ENCODE results near the gene FAM43B.

The FAM43B gene

DNA sequence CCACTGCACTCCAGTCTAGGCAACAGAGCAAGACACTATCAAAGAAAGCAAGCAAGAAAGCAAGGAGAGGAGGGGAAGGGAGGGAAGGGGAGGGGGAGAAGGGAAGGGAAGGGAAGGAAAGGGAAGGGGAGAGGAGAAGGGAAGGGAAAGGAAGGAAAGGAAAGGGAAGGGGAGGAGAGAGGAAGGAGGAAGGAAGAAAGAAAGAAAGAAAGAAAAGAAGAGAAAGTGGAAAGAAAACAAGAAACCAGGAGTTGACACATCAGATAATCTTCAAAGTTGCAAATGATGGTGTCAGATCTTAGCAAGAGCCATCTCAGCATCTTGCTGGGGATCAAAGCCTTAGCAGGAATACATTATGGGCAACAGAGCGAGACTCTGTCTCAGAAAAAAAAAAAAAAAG is 21.6 kb downstream of the FAM43B start:
- H3K36me3 Mint-ChIP-seq (ENCODE audit: low read depth): no peaks in the 10 kb centered on the region
- no peak overlapping the region for H3K27ac Mint-ChIP-seq
- H3K27me3 Mint-ChIP-seq: peaks cover 30% of the 10 kb centered on the region
- H3K9me3 Mint-ChIP-seq: no peaks in the 10 kb centered on the region
- H3K4me1 Mint-ChIP-seq (ENCODE audit: low read depth): no peaks in the 10 kb centered on the region
- no peak overlapping the region for H3K4me3 Mint-ChIP-seq

DNA sequence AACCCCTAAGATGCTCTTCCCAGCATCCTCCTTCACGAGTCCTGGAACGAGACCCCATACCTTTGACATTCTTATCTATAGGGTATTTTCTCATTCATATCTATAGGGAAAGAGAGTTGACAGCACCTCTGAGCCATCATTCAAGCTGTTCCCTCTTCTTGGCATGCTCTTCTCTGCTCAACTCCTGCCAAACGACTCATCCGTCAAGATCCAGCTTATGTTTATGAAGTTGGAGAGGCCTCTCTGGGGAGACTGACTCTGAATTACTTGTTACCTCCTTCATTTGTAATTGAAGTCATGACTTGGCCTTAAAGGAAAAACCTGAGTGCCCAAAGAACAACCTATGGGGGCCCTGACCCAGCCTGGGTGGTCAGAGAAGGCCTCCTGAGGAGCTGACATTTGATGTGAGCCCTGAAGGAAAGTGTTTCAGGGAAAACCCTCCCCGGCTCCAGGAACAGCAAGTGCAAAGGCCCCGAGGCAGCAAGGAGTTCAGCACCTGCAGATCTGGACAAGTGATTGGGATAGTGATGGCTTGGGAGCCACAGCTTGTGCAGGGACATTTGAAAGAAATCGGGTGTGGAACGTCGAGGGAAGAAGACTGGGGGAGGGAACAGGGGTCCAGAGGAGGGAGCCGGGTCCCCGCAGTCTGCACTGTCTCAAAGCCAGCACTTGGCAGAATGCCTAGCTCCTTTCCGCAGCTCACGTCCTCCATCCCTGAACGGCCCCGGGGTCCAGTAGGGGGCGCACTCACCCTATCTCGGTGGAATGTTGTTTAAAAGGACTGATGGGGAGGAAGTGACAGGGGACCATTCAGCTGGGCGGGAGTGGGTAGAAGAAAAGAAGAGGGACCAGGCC is 22.5 kb downstream of the FAM43B start:
- Mint-ChIP-seq H3K27me3 (peaks cover 30% of the 10 kb centered on the region), H3K36me3 (ENCODE audit: low read depth) (no peaks in the 10 kb centered on the region), H3K4me3 (no peak overlapping the region), H3K9me3 (no peaks in the 10 kb centered on the region), H3K4me1 (ENCODE audit: low read depth) (no peaks in the 10 kb centered on the region), H3K27ac (no peak overlapping the region)

DNA sequence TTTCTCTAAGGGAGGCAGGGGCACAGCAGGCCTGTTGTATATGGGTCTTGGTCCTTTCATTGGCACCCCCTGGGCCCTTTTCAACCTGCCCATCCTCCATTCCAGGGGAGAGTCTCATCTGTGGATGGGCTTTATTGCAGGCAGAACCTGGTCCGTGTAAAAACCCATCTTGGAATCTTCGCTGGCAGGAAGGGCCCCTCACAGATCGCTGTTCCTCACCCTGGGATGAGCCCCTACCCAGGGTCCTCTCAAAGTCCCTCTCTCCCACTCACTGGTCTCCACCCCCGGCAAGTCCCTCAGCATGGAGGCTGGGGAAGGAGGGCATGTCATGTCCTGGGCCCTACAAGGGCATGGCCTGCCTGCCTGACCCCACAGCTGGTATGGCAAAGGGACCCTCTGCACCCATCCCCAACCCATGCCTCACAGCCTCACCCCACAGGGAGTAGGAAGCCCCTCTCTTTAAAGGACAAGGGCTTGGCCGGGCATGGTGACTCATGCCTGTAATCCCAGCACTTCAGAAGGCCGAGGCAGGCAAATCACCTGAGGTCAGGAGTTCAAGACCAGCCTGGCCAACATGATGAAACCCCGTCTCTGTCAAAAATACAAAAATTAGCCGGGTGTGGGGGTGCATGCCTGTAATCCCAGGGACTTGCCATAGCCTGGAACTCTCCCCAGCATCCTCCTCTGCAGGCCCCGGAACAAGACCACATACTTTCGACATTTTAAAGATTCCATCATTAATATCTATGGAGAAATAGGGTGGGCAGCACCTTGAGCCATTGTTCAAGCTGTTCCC is 23.4 kb downstream of the FAM43B start:
- H3K36me3 Mint-ChIP-seq (ENCODE audit: low read depth): no peaks in the 10 kb centered on the region
- peaks cover 29% of the 10 kb centered on the region for H3K27me3 Mint-ChIP-seq
- no peaks in the 10 kb centered on the region for H3K4me1 Mint-ChIP-seq (ENCODE audit: low read depth)
- no peak overlapping the region for H3K4me3 Mint-ChIP-seq
- H3K27ac Mint-ChIP-seq: no peak overlapping the region
- no peaks in the 10 kb centered on the region for H3K9me3 Mint-ChIP-seq

DNA sequence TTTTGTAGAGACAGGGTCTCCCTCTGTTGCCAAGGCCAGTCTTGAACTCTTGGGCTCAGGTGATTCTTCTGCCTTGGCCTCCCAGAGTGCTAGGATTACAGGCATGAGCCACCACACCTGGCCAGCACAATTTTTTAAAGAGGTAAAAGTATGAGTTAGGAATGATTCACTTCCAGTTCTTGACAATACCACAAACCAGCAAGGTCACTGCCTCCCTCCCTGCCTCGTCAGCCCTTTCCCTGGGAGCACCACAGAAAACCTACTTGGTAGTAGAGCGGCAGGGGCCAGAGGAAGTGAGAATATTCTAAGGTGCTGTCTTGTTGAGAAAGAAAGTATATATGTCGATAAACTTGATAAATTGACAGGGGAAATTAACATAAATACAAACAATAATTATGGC is 25.7 kb downstream of the FAM43B start:
- H3K4me1 Mint-ChIP-seq (ENCODE audit: low read depth): no peaks in the 10 kb centered on the region
- H3K9me3 Mint-ChIP-seq: no peaks in the 10 kb centered on the region
- H3K36me3 Mint-ChIP-seq (ENCODE audit: low read depth): no peaks in the 10 kb centered on the region
- no peak overlapping the region for H3K27ac Mint-ChIP-seq
- H3K27me3 Mint-ChIP-seq: peaks cover 22% of the 10 kb centered on the region
- H3K4me3 Mint-ChIP-seq: no peak overlapping the region

DNA sequence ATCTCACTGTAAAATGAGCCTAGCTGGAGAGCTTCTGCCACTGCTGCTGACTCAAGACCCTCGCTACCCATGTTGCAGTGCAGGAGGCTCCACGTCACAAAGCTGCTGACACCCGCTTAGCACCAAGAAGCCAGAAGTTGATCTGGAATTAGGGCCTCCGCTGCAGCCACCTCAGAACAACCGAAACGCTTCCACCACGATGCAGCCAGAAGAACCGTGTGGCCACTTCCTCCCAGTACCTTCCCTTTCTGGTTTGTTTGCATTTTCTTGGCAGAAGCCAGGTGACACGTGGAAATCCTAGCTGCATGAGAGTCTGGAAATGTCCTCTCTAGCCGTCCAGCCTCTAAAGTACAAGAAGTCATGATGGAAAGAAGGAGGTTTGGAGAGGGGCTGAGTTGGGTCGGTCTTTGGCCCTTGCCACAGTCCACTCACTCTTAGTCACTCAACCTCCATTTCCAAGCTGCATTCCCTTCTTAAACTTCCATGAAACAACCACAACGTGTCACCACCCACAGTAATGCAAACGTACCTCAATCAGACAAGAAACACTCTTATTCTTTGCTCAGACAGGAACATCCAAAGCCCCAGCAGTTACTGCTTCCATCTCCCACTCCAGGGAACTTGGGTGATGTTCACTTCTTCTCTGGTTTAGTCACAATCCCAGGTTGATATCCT is 26.5 kb downstream of the FAM43B start:
- no peaks in the 10 kb centered on the region for H3K4me1 Mint-ChIP-seq (ENCODE audit: low read depth)
- H3K27me3 Mint-ChIP-seq: peaks cover 16% of the 10 kb centered on the region
- H3K27ac Mint-ChIP-seq: no peak overlapping the region
- H3K36me3 Mint-ChIP-seq (ENCODE audit: low read depth): no peaks in the 10 kb centered on the region
- H3K9me3 Mint-ChIP-seq: no peaks in the 10 kb centered on the region
- H3K4me3 Mint-ChIP-seq: no peak overlapping the region

DNA sequence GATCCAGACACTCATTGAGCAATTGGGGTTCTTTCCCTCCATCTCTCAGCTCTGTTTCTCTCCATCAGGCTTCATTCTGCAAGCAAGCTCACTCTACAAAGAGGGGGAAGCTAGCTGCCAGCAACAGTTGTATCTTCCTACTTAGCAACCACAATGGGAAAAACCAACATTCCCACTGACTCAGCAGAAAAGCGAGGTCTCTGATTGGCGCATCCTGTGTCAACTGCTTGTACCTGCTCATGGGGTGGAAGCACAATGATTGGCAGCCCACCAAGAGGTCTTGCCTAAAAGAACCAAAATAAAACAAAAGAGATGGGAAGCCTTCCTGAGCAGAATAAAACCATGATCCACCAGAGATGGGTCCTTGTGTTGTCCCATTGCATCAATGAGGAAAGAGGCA is 32.5 kb downstream of the FAM43B start:
- no peak overlapping the region for H3K4me3 Mint-ChIP-seq
- peaks cover 39% of the 10 kb centered on the region for H3K27me3 Mint-ChIP-seq
- no peaks in the 10 kb centered on the region for H3K9me3 Mint-ChIP-seq
- H3K27ac Mint-ChIP-seq: no peak overlapping the region
- H3K4me1 Mint-ChIP-seq (ENCODE audit: low read depth): peaks cover 8% of the 10 kb centered on the region
- no peaks in the 10 kb centered on the region for H3K36me3 Mint-ChIP-seq (ENCODE audit: low read depth)

DNA sequence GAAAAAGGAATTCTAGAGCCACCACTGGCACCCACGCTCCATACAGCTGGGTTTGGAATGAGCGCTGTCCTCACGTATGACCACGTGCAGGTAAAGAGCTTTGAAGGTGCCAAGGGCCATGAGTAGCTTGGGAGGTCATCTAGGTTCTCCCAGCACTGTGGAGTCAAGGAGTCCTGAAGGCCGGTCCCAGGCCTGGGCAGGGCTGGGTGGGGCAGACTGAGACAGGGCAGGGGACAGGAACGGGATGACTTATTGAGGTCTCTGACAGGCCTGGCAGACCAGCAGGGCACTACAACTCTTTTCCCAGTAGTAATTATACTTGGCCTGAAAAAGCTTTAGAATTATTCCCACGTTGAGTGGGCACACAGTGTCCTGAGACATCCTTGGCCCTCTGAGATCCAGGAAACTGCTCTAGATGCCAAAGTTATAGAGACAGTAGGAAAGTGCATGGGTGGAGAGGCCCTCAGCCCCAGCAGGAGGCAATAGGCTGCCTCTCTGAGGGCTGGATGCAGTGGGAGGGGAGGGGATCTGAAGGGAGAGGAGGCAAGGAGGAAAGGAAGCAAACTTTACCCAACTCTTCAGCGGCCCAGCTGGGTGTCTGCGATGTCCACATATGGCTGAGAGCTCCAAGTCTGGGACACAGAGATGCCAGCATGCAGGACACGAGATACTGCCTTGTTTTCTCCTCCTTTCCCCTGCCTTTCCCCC is 34.7 kb downstream of the FAM43B start:
- Mint-ChIP-seq H3K27me3 (peaks cover 54% of the 10 kb centered on the region), H3K27ac (no peak overlapping the region), H3K4me1 (ENCODE audit: low read depth) (peaks cover 8% of the 10 kb centered on the region)

DNA sequence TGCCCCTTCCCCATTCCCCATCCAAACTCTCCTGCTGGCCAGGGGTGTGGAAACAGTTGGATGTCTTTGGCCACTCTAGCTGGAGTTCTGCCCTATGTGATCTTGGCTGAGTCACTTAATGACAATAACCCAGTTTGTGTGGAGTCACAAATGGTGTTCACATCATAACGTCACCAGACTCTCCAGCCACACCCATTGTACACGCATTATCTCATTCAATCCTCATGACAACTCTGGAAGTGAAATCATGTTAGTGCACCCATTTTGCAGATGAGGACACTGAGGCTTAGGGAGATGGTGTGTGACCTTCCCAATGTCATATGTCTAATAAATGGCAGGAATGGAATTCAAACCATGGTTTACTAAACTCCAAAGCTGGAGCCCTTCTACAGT is 35.3 kb downstream of the FAM43B start:
- Mint-ChIP-seq H3K27ac (no peak overlapping the region), H3K9me3 (no peaks in the 10 kb centered on the region), H3K36me3 (ENCODE audit: low read depth) (no peaks in the 10 kb centered on the region), H3K4me3 (no peak overlapping the region), H3K27me3 (peaks cover 59% of the 10 kb centered on the region), H3K4me1 (ENCODE audit: low read depth) (peaks cover 8% of the 10 kb centered on the region)

More for the DNA sequence above, 34.7 kb downstream of the FAM43B start:
- Mint-ChIP-seq H3K9me3 (no peaks in the 10 kb centered on the region), H3K36me3 (ENCODE audit: low read depth) (no peaks in the 10 kb centered on the region), H3K4me3 (no peak overlapping the region)

DNA sequence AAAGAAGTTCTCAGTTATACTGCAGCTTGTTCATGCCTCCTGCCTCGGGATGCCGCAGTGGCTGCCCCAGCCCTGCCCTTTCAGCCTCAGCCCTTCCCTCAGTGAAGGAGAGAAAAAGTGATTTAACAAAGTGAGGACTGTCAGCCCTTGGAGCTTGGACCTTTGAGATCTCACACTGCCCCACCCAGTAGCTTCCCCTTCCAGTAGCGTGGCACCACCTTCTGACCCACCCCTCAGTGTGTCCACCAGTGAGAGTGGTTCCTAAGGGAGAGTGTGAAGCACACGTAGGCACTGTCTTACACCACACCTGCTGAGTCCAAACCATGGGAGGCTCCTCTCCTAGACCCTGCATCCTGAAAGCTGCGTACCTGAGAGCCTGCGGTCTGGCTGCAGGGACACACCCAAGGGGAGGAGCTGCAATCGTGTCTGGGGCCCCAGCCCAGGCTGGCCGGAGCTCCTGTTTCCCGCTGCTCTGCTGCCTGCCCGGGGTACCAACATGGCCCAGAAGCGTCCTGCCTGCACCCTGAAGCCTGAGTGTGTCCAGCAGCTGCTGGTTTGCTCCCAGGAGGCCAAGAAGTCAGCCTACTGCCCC is 36.4 kb downstream of the FAM43B start, which contains the start of gene CDA:
Gene CDA (plus strand): TSS at position 464 of the 592 bp plus-strand sequence. CDS start 33 bp downstream, at position 497.
- H3K9me3 Mint-ChIP-seq: no peaks in the 10 kb centered on the region
- peaks cover 62% of the 10 kb centered on the region for H3K27me3 Mint-ChIP-seq
- no peak within 1 kb of the TSS for H3K27ac Mint-ChIP-seq
- no peak within 1 kb of the TSS for H3K4me3 Mint-ChIP-seq
- peaks cover 8% of the 10 kb centered on the region for H3K4me1 Mint-ChIP-seq (ENCODE audit: low read depth)
- no peaks in the 10 kb centered on the region for H3K36me3 Mint-ChIP-seq (ENCODE audit: low read depth)

DNA sequence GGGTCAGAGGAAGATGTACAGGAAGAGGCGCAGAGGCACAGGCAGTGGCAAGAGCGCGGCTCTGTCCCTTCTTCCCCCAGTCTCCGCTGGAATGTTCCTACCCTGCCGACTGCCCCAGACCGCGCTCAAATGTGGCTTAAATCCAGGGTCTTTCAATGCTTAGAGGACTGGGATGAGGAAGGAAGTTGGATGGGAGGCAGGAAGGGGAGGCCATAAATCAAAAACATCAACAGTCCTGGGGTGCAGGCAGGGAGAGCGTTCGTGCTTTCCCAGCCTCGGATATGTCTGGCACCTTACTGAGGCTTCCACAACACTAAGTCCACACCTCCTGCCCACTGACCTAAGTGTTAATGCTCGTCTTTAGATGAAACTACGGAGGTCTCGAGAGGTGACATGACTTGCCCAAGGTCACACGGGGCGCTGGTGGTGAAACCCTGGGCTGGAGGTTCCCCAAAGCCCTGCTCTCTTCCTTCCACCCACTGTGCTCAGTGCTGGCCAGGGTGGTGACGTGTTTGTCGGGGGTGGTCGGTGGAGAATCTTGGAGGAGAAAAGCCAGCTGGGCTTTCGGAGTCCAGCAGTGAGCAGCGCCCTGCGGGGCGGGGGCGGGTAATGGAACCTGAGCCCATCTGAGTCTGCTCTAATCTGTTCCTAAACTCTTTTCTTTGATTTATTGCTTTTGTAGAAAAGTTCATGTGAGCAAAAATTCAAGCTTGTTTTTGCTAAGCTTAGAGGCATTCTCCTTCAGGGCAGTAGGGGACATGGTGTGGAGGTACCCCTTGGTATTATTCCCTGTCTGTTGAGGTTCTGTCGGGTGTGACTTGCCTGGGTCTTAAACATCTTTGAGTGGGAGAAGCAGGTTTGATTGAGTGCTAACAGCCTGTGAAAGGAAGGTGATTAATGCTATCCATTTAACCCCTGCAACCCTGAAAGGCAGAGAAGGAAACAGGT is 37.2 kb downstream of the FAM43B start:
- H3K27me3 Mint-ChIP-seq: peaks cover 62% of the 10 kb centered on the region
- no peak overlapping the region for H3K4me3 Mint-ChIP-seq
- no peaks in the 10 kb centered on the region for H3K9me3 Mint-ChIP-seq
- H3K4me1 Mint-ChIP-seq (ENCODE audit: low read depth): peaks cover 8% of the 10 kb centered on the region
- H3K36me3 Mint-ChIP-seq (ENCODE audit: low read depth): no peaks in the 10 kb centered on the region
- H3K27ac Mint-ChIP-seq: no peak overlapping the region

DNA sequence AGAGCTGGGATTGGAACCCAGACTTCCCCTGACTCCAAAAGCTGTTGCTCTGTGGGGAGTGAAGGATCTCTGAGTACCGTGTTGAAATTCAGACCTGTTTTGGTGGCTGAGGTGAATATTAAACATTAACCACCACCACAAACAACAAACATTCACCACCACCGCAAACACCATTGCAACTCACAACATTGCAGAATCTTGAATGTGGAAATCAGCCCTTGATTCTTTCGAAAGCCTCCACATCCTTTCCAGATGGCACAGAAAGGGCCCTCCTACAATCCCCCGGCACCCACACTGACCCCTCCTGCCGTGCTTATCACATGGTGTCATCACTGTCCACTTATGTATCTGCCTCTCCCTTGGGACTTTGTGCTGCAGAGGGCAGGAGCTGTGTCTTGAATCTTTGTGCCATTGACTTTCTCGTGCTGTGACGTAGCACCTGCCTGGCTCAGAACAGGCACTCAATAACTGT is 38.0 kb downstream of the FAM43B start:
- Mint-ChIP-seq H3K36me3 (ENCODE audit: low read depth) (no peaks in the 10 kb centered on the region), H3K4me3 (no peak overlapping the region), H3K4me1 (ENCODE audit: low read depth) (peaks cover 8% of the 10 kb centered on the region), H3K27me3 (peaks cover 57% of the 10 kb centered on the region), H3K9me3 (no peaks in the 10 kb centered on the region), H3K27ac (no peak overlapping the region)

DNA sequence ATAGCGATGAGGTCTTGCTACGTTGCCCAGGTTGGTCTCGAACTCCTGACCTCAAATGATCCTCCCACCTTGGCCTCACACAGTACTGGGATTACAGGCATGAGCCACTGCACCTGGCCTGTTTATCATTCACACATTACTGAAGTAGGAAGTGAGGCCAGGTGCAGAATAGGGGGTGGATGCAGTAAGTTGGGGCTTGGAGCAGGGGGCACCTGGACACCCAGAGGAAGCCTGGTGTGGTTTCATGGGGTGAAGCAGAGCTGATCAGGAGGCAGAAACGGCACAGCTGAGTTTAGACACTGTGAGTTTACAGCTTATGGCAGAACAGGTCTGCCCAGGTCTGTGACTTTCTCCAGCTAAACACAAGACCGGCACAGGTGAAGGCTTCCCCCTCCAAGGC is 41.4 kb downstream of the FAM43B start:
- Mint-ChIP-seq H3K4me1 (ENCODE audit: low read depth) (peaks cover 8% of the 10 kb centered on the region), H3K9me3 (no peaks in the 10 kb centered on the region), H3K36me3 (ENCODE audit: low read depth) (no peaks in the 10 kb centered on the region), H3K27me3 (peaks cover 40% of the 10 kb centered on the region), H3K4me3 (no peak overlapping the region), H3K27ac (no peak overlapping the region)

DNA sequence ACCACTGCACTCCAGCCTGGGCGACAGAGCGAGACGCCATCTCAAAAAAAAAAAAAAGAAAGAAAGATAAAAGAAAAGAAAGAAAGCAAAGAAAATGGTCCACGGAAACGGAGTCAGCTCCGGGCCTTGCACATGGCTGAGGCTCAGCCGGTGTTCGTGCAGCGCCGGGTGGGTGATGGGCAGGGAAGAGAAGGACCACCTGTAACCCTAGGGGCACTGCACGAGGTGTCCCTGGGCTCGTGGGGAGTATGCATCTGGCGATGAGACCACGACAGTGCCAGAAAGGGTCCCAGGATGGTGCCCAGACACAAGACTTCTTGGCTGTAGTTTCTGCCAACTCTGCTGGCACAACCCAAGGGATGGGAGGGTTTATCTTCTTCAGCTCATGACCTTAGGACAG is 42.4 kb downstream of the FAM43B start:
- H3K4me1 Mint-ChIP-seq (ENCODE audit: low read depth): peaks cover under 1% of the 10 kb centered on the region
- H3K4me3 Mint-ChIP-seq: no peak overlapping the region
- H3K27ac Mint-ChIP-seq: no peak overlapping the region
- H3K27me3 Mint-ChIP-seq: peaks cover 30% of the 10 kb centered on the region
- H3K36me3 Mint-ChIP-seq (ENCODE audit: low read depth): no peaks in the 10 kb centered on the region
- no peaks in the 10 kb centered on the region for H3K9me3 Mint-ChIP-seq
